Ishikawa (cell line): ENCODE measurements around the gene RHBDD1.

Source experiments
- CEBPB ChIP-seq: IDR thresholded peaks from 2 replicates; pipeline ENCODE4 v1.6.1; 2012
- CREB1 ChIP-seq: IDR thresholded peaks from 2 replicates; pipeline ENCODE4 v1.6.1; 2012; ENCODE audit warnings: low read depth
- EGR1 ChIP-seq: IDR thresholded peaks from 2 replicates; pipeline ENCODE4 v1.6.1; 2012
- EP300 ChIP-seq: IDR thresholded peaks from 2 replicates; pipeline ENCODE4 v1.6.1; 2012; ENCODE audit warnings: borderline replicate concordance
- FOXM1 ChIP-seq: IDR thresholded peaks from 2 replicates; pipeline ENCODE4 v1.6.1; 2012; ENCODE audit warnings: low read depth, borderline replicate concordance
- MAX ChIP-seq: IDR thresholded peaks from 2 replicates; pipeline ENCODE4 v1.6.1; 2012
- NFIC ChIP-seq: IDR thresholded peaks from 2 replicates; pipeline ENCODE4 v1.6.1; 2012
- RAD21 ChIP-seq: IDR thresholded peaks from 2 replicates; pipeline ENCODE4 v1.6.1; 2012; ENCODE audit warnings: low read depth
- TAF1 ChIP-seq: IDR thresholded peaks from 2 replicates; pipeline ENCODE4 v1.6.1; 2012; ENCODE audit warnings: low read depth, mild to moderate bottlenecking
- TCF12 ChIP-seq: IDR thresholded peaks from 2 replicates; pipeline ENCODE4 v1.6.1; 2012; ENCODE audit warnings: low read depth
- TEAD4 ChIP-seq: IDR thresholded peaks from 2 replicates; pipeline ENCODE4 v1.6.1; 2012
- YY1 ChIP-seq: IDR thresholded peaks from 2 replicates; pipeline ENCODE4 v1.6.1; 2012; ENCODE audit warnings: low read depth
- ZBTB7A ChIP-seq: IDR thresholded peaks from 2 replicates; pipeline ENCODE4 v1.6.1; 2012; ENCODE audit warnings: low read depth
- TF ChIP-seq, protein P1 (sequence below): IDR thresholded peaks from 2 replicates; pipeline ENCODE4 v1.6.1; 2012
- TF ChIP-seq, protein P2 (sequence below): IDR thresholded peaks from 2 replicates; pipeline ENCODE4 v1.6.1; 2012; ENCODE audit warnings: low read depth, mild to moderate bottlenecking

The RHBDD1 gene

DNA sequence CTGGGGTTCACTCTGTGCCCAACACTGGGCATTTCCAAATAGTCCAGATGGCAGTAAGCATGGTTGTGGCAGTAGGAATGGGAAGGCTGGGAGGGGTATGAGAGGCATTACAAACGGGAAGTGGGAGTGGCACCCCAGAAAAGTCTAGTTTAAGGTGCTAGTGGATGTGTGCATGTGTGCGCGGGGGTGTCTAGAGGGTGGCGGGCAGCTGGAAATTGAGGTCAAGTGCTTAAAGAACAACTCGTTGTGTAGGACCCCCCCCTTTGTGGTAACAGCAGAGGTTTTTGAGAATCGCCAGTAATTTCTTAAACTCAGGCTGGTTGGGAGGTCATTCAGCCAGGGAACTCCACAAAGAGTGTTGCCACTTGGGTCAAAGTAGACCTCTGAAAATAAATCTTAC, 69.9 kb downstream of the RHBDD1 start:
- TF ChIP-seq EGR1, result no peak
- TF ChIP-seq, protein P1, sequence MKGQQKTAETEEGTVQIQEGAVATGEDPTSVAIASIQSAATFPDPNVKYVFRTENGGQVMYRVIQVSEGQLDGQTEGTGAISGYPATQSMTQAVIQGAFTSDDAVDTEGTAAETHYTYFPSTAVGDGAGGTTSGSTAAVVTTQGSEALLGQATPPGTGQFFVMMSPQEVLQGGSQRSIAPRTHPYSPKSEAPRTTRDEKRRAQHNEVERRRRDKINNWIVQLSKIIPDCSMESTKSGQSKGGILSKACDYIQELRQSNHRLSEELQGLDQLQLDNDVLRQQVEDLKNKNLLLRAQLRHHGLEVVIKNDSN, result no peak

DNA sequence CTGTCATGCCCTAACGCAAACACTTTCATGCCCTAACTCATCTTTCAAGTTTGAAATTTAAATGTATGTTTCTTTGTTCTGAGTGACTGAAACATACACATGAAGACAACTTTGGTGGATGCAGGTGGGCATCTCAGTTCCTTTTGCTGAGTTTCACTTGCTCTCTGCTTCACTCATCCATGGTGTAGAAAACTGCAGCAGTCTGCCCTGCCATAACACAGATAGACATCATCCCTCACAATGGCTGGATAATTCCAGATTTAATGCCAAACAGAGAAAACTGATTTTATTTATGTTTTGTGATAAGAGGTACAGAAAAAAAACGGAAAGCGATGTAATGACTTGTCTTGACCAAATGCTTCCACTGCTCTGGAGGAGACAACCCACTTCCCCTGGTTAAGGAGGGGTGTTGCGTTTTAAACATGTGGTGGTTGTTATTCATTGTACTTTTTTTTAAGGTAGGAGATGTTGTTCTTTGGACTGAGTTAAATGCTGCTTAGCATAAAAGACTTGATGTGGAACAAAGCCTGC, 70.4 kb downstream of the RHBDD1 start:
- TF ChIP-seq YY1, result no peak
- TF ChIP-seq RAD21, result no peak
- TF ChIP-seq MAX, result no peak

DNA sequence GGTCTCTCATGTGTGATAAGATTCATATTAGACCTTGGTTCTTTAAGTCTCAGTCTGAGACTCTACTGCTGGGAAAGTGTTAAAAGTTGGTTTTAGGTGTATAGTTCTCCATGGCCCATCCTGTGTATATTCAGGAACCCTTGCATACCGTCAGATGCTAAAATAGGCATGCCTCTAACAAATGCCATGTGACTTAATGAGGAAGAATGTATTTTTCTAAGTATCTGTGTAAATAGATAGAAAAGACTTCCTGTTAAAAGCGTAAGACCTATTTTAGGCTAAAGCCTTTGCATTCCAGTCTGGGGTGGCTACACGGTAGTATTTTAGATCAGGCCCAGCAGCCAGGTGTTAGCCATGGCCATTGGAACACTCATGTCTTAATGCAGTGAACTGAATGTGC, 73.3 kb downstream of the RHBDD1 start:
- no peak for TF ChIP-seq RAD21
- no peak for TF ChIP-seq TEAD4
- TF ChIP-seq, protein P2, sequence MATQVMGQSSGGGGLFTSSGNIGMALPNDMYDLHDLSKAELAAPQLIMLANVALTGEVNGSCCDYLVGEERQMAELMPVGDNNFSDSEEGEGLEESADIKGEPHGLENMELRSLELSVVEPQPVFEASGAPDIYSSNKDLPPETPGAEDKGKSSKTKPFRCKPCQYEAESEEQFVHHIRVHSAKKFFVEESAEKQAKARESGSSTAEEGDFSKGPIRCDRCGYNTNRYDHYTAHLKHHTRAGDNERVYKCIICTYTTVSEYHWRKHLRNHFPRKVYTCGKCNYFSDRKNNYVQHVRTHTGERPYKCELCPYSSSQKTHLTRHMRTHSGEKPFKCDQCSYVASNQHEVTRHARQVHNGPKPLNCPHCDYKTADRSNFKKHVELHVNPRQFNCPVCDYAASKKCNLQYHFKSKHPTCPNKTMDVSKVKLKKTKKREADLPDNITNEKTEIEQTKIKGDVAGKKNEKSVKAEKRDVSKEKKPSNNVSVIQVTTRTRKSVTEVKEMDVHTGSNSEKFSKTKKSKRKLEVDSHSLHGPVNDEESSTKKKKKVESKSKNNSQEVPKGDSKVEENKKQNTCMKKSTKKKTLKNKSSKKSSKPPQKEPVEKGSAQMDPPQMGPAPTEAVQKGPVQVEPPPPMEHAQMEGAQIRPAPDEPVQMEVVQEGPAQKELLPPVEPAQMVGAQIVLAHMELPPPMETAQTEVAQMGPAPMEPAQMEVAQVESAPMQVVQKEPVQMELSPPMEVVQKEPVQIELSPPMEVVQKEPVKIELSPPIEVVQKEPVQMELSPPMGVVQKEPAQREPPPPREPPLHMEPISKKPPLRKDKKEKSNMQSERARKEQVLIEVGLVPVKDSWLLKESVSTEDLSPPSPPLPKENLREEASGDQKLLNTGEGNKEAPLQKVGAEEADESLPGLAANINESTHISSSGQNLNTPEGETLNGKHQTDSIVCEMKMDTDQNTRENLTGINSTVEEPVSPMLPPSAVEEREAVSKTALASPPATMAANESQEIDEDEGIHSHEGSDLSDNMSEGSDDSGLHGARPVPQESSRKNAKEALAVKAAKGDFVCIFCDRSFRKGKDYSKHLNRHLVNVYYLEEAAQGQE, result no peak
- TF ChIP-seq CEBPB, result no peak
- TF ChIP-seq FOXM1, result no peak
- TF ChIP-seq, protein P1, result no peak
- no peak for TF ChIP-seq YY1
- no peak for TF ChIP-seq EP300
- no peak for TF ChIP-seq MAX
- no peak for TF ChIP-seq ZBTB7A
- no peak for TF ChIP-seq NFIC
- no peak for TF ChIP-seq CREB1
- no peak for TF ChIP-seq TAF1
- TF ChIP-seq EGR1, result no peak
- TF ChIP-seq TCF12, result no peak

DNA sequence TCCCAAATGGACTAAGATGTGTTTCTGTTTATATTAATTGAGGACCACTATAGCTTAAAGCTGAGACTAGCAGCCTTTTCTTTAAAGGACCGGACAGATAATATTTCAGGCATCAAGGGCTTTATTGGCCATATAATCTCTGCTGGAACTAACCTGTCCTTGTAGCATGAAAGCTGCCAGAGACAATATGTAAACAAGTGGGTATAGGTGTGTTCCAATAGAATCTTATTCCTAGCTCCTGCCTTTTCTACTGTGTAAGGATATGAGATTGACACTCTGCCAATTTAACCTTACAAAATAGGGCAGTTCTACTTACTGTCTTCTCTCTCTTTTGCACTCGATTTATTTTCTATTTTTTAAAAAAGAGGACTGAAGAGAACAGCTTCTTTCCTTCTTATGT, 74.0 kb downstream of the RHBDD1 start:
- no peak for TF ChIP-seq CEBPB
- no peak for TF ChIP-seq YY1
- TF ChIP-seq EP300, result no peak
- no peak for TF ChIP-seq TCF12
- TF ChIP-seq NFIC, result no peak
- no peak for TF ChIP-seq MAX
- no peak for TF ChIP-seq EGR1
- TF ChIP-seq FOXM1, result no peak
- TF ChIP-seq, protein P2, result no peak
- no peak for TF ChIP-seq TAF1
- TF ChIP-seq CREB1, result no peak
- TF ChIP-seq, protein P1, result no peak
- no peak for TF ChIP-seq ZBTB7A
- no peak for TF ChIP-seq TEAD4
- TF ChIP-seq RAD21, result no peak

- no peak for TF ChIP-seq MAX
- no peak for TF ChIP-seq FOXM1
Measured at GRCh38 chr2:226910384-226910783, 74.5 kb downstream of the RHBDD1 start.

DNA sequence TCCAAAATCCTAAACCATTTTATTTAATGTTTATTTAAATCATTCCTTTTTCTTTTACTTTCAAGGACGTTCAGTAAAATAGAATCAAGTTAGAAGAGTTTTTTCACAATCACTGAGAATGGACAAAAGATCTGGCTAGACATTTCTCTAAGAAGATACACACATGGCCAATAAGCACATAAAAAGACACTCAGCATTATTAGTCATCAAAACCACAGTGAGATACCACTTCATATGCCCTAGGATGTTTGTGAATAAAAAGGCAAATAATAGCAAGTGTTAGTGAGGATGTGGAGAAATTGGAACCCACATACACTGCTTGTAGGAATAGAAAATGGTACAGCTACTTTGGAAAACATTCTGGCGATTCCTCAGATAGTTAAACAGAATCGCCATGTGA, 76.1 kb downstream of the RHBDD1 start:
- TF ChIP-seq MAX, result no peak
- no peak for TF ChIP-seq CREB1
- TF ChIP-seq TCF12, result no peak
- TF ChIP-seq CEBPB, result no peak
- TF ChIP-seq ZBTB7A, result no peak
